Spleen (tissue), 11 donors: ENCODE data around the gene SUSD2. TPM values are rescaled to one million over a fixed set of nuclear protein-coding genes. Genes with fewer than 3 reads are reported as not detected.

Source experiments
- DNase-seq: peaks from one replicate; pipeline ENCODE4 v3.0.0-alpha.2; 2020
- H3K27ac ChIP-seq, 8 donors: fragments of 200-600 bp; sonication (generic) in 7 of 8; 1 replicate in 4 of 8; 2 replicates in 4 of 8; pipeline versions ENCODE4 v1.5.0 to v1.8.0; 2016 to 2021; ENCODE audit warnings: inconsistent platforms in 4 of 8, mild to moderate bottlenecking in 4 of 8, moderate library complexity in 1 of 8
- H3K27me3 ChIP-seq, 7 donors: fragments of 200-600 bp; sonication (generic) in 6 of 7; replicated peaks in 1 of 7; 1 replicate in 4 of 7; 2 replicates in 3 of 7; pipeline versions ENCODE4 v1.5.0 to v1.8.0; 2016 to 2021; ENCODE audit warnings: inconsistent platforms in 3 of 7, mild to moderate bottlenecking in 1 of 7
- H3K36me3 ChIP-seq, 6 donors: fragments of 200-600 bp; sonication (generic) in 5 of 6; 1 replicate in 4 of 6; 2 replicates in 2 of 6; pipeline versions ENCODE4 v1.5.0 to v1.8.0; 2016 to 2021; ENCODE audit warnings: inconsistent platforms in 2 of 6
- H3K4me1 ChIP-seq, 6 donors: fragments of 200-600 bp; sonication (generic) in 5 of 6; 1 replicate in 3 of 6; 2 replicates in 3 of 6; pipeline versions ENCODE4 v1.5.0 to v1.8.0; 2016 to 2021; ENCODE audit warnings: inconsistent platforms in 3 of 6
- H3K4me3 ChIP-seq, 8 donors: fragments of 200-600 bp; sonication (generic) in 7 of 8; 1 replicate in 4 of 8; 2 replicates in 4 of 8; pipeline versions ENCODE4 v1.5.0 to v1.8.0; 2016 to 2021; ENCODE audit warnings: inconsistent platforms in 4 of 8, mild to moderate bottlenecking in 4 of 8, moderate library complexity in 2 of 8
- H3K9me3 ChIP-seq, 8 donors: fragments of 200-600 bp; sonication (generic) in 7 of 8; 1 replicate in 4 of 8; 2 replicates in 4 of 8; pipeline versions ENCODE4 v1.5.0 to v1.8.0; 2016 to 2021; ENCODE audit warnings: inconsistent platforms in 4 of 8
- POLR2A ChIP-seq, 3 donors: fragments of 450-650 bp; IDR thresholded peaks; one replicate each; pipeline ENCODE4 v1.5.1; 2017; ENCODE audit warnings: antibody characterized with exemption in 3 of 3, mild to moderate bottlenecking in 1 of 3
- POLR2AphosphoS5 ChIP-seq, 3 donors: sonication (generic); formaldehyde crosslinking; IDR thresholded peaks; one replicate each; pipeline ENCODE4 v1.5.1; 2017; ENCODE audit warnings: antibody characterized with exemption in 3 of 3
- WGBS, 5 donors: extraction: QIAGEN DNeasy Blood & Tissue Kit in 3 of 5; methylation state at CpG; one replicate each; pipeline versions ENCODE4 v1.1.5 to v1.1.7; 2013 to 2018; 5-methylcytosine and 5-hydroxymethylcytosine counted together
- intact Hi-C: fragments of 100-400 bp; cut with DNase I; formaldehyde crosslinking; loops from one replicate; pipeline ENCODE4 v1.15.0; 2023; ENCODE audit warnings: low total_unique reads
- polyA plus RNA-seq, 3 donors: library from polyadenylated mRNA; stranded (reverse); fragments of 200-250 nt; gene quantifications; one replicate each; pipeline ENCODE4 v1.2.1, GENCODE V29; 2013
- total RNA-seq, 7 donors: library from RNA; depleted of rRNA in 3 of 7; stranded (reverse); fragments of >200 nt in 3 of 7; fragmentation: NEBNext Ultra II Directional in 4 of 7; extraction: Animal tissue kit (Norgen Biotek cat#: 25700) in 4 of 7; gene quantifications; one replicate each; pipeline versions ENCODE4 v1.1.0 to v1.2.1, GENCODE V29; 2016 to 2021
- TF ChIP-seq, protein P1 (sequence below), 11 experiments: fragments of 200-600 bp in 7 of 11; fragments of 450-650 bp in 4 of 11; sonication (generic) in 4 of 11; IDR thresholded peaks in 8 of 11; conservative IDR thresholded peaks in 3 of 11; 1 replicate in 7 of 11; 2 replicates in 4 of 11; pipeline versions ENCODE4 v1.4.0 to v1.8.0; 2016 to 2021; ENCODE audit warnings: antibody characterized with exemption in 11 of 11, inconsistent platforms in 4 of 11, mild to moderate bottlenecking in 1 of 11
- donor health status: healthy with polysubstance abuse.
- donor health status: DM: no; HTN: no; CAD: no; lungs with moderate emphysema.
- donor health status: DM: no; HTN: no; CAD: no.
- donor health status: Bipolar disorder and iron deficiency.
- donor health status: healthy.
- donor health status: DM: no; HTN: no; CAD: no.
- donor health status: DM: yes; HTN: yes; CAD: no.

Gene SUSD2
- total and polyA plus RNA-seq, 10 donors, result 1.4 to 9.0 (median 3.4) TPM

DNA sequence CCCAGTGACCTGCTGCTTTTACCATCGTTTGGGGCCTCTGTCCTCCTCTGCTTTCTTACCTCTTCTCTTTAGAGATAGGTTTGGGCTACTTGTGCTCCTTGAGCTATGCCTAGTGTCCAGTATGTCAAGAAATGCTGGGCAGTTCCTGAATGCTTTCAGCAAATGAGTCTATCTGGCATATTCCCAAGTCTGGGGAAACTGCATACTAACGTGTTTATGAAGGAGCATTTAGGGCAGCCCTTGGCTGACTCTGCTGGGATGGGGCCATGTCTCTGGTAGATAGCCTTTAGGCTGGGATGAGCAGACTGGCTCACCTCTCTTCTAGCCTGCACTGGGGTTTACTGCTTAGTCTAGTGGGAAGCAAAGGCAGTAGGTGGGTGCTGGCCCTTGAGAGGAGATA is 43.7 kb upstream of the SUSD2 start:
- Histone ChIP-seq H3K36me3 (peaks cover 0 to 77% (median 11%) of the 10 kb centered on the region in 6 donors), H3K4me3 (no peak overlapping the region), H3K9me3 (no peaks in the 10 kb centered on the region), H3K27me3 (no peaks in the 10 kb centered on the region), H3K27ac (no peak overlapping the region), H3K4me1 (peaks cover 0 to 62% (median 18%) of the 10 kb centered on the region in 6 donors)
- intact Hi-C loops, result no loop called here
- 66 to 80% (median 69%) methylated on average over 2 of the region's 2 CpGs for WGBS, 5 donors
- TF ChIP-seq POLR2AphosphoS5 (IDR thresholded peaks at IDR 0.05) (no peak), POLR2A (IDR thresholded peaks at IDR 0.05) (no peak)
- TF ChIP-seq, protein P1, sequence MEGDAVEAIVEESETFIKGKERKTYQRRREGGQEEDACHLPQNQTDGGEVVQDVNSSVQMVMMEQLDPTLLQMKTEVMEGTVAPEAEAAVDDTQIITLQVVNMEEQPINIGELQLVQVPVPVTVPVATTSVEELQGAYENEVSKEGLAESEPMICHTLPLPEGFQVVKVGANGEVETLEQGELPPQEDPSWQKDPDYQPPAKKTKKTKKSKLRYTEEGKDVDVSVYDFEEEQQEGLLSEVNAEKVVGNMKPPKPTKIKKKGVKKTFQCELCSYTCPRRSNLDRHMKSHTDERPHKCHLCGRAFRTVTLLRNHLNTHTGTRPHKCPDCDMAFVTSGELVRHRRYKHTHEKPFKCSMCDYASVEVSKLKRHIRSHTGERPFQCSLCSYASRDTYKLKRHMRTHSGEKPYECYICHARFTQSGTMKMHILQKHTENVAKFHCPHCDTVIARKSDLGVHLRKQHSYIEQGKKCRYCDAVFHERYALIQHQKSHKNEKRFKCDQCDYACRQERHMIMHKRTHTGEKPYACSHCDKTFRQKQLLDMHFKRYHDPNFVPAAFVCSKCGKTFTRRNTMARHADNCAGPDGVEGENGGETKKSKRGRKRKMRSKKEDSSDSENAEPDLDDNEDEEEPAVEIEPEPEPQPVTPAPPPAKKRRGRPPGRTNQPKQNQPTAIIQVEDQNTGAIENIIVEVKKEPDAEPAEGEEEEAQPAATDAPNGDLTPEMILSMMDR (IDR thresholded peaks at IDR 0.05 in 8 of 11, conservative IDR thresholded peaks at IDR 0.05 in 3 of 11), result no peak
- DNase-seq, result no peak

DNA sequence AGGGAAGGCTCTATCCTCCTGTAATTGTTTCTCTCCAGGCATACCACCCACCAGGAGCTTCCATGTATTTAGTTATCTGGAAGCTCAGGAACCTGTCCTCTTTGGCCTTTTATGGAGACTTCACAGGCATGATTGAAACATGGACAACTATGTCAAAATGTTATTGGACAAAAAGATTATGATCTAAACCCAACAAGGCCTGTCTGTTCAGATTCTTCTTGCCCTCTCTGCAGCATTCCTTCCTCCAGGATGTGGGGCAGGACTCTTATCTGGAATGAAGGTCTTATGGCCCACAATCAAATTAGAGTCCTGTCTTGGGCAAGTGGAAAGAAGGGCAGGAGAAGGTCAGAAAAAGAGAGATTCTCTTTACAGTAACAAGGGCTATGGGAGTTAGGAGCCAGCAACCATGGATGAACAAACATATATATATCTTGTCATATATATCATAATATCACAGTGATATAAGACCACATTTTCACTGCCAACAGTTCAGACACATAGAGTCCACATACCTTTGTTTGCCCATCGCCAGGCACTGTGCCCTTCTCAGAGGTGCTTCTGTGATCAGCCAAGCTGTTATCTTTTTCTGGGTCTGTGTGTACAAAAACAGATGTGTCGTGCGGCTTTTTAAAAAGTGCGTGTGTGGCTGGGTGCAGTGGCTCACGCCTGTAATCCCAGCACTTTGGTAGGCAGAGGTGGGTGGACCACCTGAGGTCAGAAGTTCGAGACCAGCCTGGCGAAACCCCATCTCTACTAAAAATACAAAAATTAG is 42.5 kb upstream of the SUSD2 start:
- WGBS, 5 donors, result 93 to 97% (median 95%) methylated on average over 7 of the region's 7 CpGs
- no peak overlapping the region for H3K27ac ChIP-seq
- H3K36me3 ChIP-seq, result peaks cover 0 to 66% (median 10%) of the 10 kb centered on the region in 6 donors

DNA sequence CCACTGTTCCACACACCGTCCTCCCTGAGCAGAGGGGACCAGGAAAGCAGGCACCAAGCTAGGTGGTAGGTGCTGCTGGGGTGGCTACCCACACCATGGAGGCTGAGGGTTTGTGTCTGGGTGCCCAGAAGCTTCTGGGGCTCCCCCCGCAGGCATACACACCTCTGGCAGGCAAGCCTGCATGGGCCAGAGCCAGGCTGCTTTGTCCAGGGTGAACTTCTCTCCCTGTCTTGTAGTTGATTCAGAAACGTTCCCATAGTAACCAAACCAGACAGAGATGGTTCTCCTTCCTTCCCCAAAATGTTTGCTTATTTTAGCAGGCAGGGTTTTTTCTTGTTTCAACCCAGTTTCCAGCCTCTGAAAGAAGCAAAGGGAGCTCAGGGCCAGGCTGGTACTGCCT is 40.9 kb upstream of the SUSD2 start:
- peak overlapping the region in 1 of 8 donors; percentile 5 for H3K4me3 ChIP-seq
- DNase-seq, result no peak
- intact Hi-C loops, result no loop called here
- H3K4me1 ChIP-seq, result peaks cover 15 to 70% (median 36%) of the 10 kb centered on the region in 6 donors
- H3K9me3 ChIP-seq, result no peaks in the 10 kb centered on the region
- TF ChIP-seq, protein P1 (IDR thresholded peaks at IDR 0.05 in 8 of 11, conservative IDR thresholded peaks at IDR 0.05 in 3 of 11), result no peak
- TF ChIP-seq POLR2A (IDR thresholded peaks at IDR 0.05), result no peak
- TF ChIP-seq POLR2AphosphoS5 (IDR thresholded peaks at IDR 0.05), result no peak
- 53 to 66% (median 57%) methylated on average over 3 of the region's 3 CpGs for WGBS, 5 donors
- H3K27me3 ChIP-seq, result no peaks in the 10 kb centered on the region
- peak overlapping the region in 4 of 8 donors; percentile 32 to 68 (median 54) for H3K27ac ChIP-seq
- peaks cover 0 to 51% (median 2%) of the 10 kb centered on the region in 6 donors for H3K36me3 ChIP-seq

More for the DNA sequence above, 42.5 kb upstream of the SUSD2 start:
- Histone ChIP-seq H3K27me3 (no peaks in the 10 kb centered on the region), H3K9me3 (no peaks in the 10 kb centered on the region), H3K4me1 (peaks cover 0 to 65% (median 21%) of the 10 kb centered on the region in 6 donors), H3K4me3 (no peak overlapping the region)
- TF ChIP-seq POLR2AphosphoS5 (IDR thresholded peaks at IDR 0.05), result no peak
- no peak for TF ChIP-seq POLR2A (IDR thresholded peaks at IDR 0.05)
- TF ChIP-seq, protein P1 (IDR thresholded peaks at IDR 0.05 in 8 of 11, conservative IDR thresholded peaks at IDR 0.05 in 3 of 11), result no peak
- intact Hi-C loops, result no loop called here
- DNase-seq, result no peak

DNA sequence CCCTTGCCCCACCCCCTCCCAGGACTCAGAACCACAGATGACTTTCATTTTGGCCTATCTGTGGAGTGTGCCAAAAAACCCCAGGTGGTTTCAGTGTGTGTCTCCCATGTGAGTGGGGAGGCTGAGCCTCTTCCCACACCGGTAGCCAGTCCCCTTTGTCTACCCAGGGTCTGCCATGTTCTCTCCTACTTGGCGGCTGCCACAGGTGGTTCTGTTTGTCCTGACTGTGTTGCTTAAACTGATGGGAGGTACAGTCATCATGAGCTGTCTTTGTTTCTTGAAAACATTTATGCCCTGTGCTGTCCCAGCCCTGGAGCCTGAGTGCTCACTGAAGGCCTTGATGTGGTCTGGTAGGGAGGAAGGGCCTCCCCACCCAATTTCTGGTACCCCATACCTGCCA is 39.7 kb upstream of the SUSD2 start:
- peaks cover 27 to 82% (median 49%) of the 10 kb centered on the region in 6 donors for H3K4me1 ChIP-seq
- no peak for DNase-seq
- WGBS, 5 donors, result 49 to 100% (median 65%) methylated on average over 2 of the region's 2 CpGs
- intact Hi-C loops, result no loop called here
- peak overlapping the region in 2 of 8 donors; percentile 62 to 68 for H3K27ac ChIP-seq
- peaks cover 0 to 41% (median 2%) of the 10 kb centered on the region in 6 donors for H3K36me3 ChIP-seq
- H3K9me3 ChIP-seq, result no peaks in the 10 kb centered on the region
- no peak overlapping the region for H3K4me3 ChIP-seq
- TF ChIP-seq POLR2A (IDR thresholded peaks at IDR 0.05) (no peak), POLR2AphosphoS5 (IDR thresholded peaks at IDR 0.05) (no peak)
- TF ChIP-seq, protein P1 (IDR thresholded peaks at IDR 0.05 in 8 of 11, conservative IDR thresholded peaks at IDR 0.05 in 3 of 11), result no peak
- H3K27me3 ChIP-seq, result no peaks in the 10 kb centered on the region
